ENCODE results near the gene SSBP4. TPM values are rescaled to one million over a fixed set of nuclear protein-coding genes. Genes with fewer than 3 reads are reported as not detected.

SSBP4 gene
- total RNA-seq, 1 donor: 76.4 TPM

GRCh38 chr19:18389726-18390064, 29.5 kb upstream of the SSBP4 start:
- H3K4me3 ChIP-seq (ENCODE audit: low read depth, low read length): peak overlapping the region; percentile 78
- no peak for TF ChIP-seq CTCF (IDR thresholded peaks at IDR 0.05; ENCODE audit: insufficient read depth, low read length)
- DNase-seq (ENCODE audit: low read depth): no peak

GRCh38 chr19:18390065-18390907, 28.9 kb upstream of the SSBP4 start:
- no peak for TF ChIP-seq CTCF (IDR thresholded peaks at IDR 0.05; ENCODE audit: insufficient read depth, low read length)
- DNase-seq (ENCODE audit: low read depth): peak; percentile 71
- peak overlapping the region; percentile 78 for H3K4me3 ChIP-seq (ENCODE audit: low read depth, low read length)

- DNase-seq (ENCODE audit: low read depth): no peak
- H3K4me3 ChIP-seq (ENCODE audit: low read depth, low read length): no peak overlapping the region
- TF ChIP-seq CTCF (IDR thresholded peaks at IDR 0.05; ENCODE audit: insufficient read depth, low read length): no peak
Measured at GRCh38 chr19:18391509-18392075, 27.6 kb upstream of the SSBP4 start.

GRCh38 chr19:18392417-18392816, 26.8 kb upstream of the SSBP4 start:
- no peak for TF ChIP-seq CTCF (IDR thresholded peaks at IDR 0.05; ENCODE audit: insufficient read depth, low read length)
- H3K4me3 ChIP-seq (ENCODE audit: low read depth, low read length): no peak overlapping the region
- no peak for DNase-seq (ENCODE audit: low read depth)

GRCh38 chr19:18392926-18393325, 26.3 kb upstream of the SSBP4 start:
- no peak for DNase-seq (ENCODE audit: low read depth)
- no peak overlapping the region for H3K4me3 ChIP-seq (ENCODE audit: low read depth, low read length)
- TF ChIP-seq CTCF (IDR thresholded peaks at IDR 0.05; ENCODE audit: insufficient read depth, low read length): no peak

GRCh38 chr19:18393836-18394235, 25.4 kb upstream of the SSBP4 start:
- TF ChIP-seq CTCF (IDR thresholded peaks at IDR 0.05; ENCODE audit: insufficient read depth, low read length): no peak
- no peak for DNase-seq (ENCODE audit: low read depth)

More at GRCh38 chr19:18393836-18394235, 25.4 kb upstream of the SSBP4 start:
- no peak overlapping the region for H3K4me3 ChIP-seq (ENCODE audit: low read depth, low read length)
